KBM-7 (cell line): Measurements from ENCODE around the gene RGS9.
"Not testable (repeated sequence)": the region's sequence is repeated elsewhere in the genome, so short reads cannot be mapped to it uniquely, and the experiment has no call there.

Experiments
- DNase-seq: peaks from one replicate; pipeline ENCODE4 v3.0.0-alpha.2; 2015
- in situ Hi-C: fragments of 300-500 bp; cut with MboI; formaldehyde crosslinking; loops from 2 replicates; pipeline ENCODE4 v1.14.3; 2020; ENCODE audit warnings: low sequenced_read_pairs, low pct_unique_long_range_greater_than_20kb, mixed read lengths

RGS9 gene

DNA sequence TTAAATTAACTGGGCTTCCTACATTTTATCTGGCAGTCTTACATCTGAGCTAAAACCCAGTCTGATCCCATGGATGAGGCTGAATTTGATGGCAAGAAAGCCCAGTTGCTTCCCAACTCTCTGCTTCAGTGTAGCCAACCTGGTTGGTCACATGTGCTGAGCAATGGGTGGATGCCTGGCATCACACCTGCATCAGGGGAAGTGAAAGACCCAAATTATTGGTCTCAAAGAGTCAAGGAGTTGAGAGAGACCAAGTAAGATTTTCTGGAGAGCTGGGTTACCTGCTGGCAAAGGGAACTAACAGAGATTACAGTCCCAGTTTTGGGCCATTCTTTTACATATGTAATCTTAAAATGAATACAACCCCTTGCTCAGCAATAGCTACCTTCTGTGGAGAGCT lies 38.8 kb downstream of the RGS9 start:
- DNase-seq: no peak
- in situ Hi-C loops: loop anchor here (25.0 kb wide), 1 partner anchor 214 kb away; no protein-coding TSS in a partner anchor

DNA sequence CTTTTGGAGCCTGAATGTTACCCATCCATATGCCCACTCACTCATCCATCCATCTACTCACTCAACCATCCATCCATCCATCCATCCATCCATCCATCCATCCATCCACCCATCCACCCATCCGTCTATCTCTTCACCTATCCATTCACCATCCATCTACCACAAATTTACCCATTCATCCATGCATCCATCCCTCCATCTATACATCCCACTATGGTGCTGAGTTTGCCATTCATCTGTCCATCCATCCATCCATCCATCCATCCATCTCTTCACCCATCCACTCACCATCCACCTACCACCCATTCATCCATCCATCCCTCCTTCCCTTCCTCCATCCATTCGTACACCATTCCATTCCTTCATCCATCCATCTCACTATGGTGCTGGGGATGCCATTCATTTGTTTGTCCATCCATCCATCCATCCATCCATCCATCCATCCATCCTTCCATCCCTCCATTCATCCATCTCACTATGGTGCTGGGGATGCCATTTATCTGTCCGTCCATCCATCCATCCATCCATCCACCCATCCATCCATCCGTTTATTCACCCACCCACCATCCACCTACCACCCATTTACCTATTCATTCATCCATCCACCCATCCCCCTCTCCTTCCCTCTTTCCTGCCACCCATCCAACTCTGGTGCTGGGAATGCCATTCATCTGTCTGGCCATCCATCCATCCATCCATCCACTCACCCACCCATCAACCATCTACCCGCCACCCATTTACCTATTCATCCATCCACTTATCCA lies 39.7 kb downstream of the RGS9 start:
- DNase-seq: no peak
- in situ Hi-C loops: loop anchor here (25.0 kb wide), 1 partner anchor 215 kb away; no protein-coding TSS in a partner anchor

DNA sequence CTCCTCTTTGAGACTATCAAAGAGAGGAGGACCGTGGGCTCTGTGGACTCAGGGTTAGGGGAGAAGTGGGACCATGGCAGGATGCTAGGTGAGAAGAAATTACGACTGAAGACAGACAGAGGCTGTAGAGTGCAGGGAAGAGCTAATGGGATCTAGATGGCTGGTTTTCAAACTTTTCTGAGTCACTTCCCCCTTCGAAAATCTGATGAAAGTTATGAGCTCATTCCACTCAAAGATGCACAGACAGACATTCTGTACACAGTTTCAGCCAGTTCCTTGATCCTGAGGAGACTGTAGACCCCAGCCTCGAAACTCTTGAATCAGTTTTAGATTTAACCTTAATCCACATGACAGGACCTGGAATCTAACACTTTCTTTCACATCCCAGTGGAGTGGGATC lies 40.7 kb downstream of the RGS9 start:
- DNase-seq: peak; percentile 40
- in situ Hi-C loops: loop anchor here (25.0 kb wide), 1 partner anchor 216 kb away; no protein-coding TSS in a partner anchor

GRCh38 chr17:65180276-65180675 lies 43.1 kb downstream of the RGS9 start:
- not testable (repeated sequence) for DNase-seq
- in situ Hi-C loops: loop anchor here (25.0 kb wide), 1 partner anchor 218 kb away; no protein-coding TSS in a partner anchor

- in situ Hi-C loops: loop anchor here (25.0 kb wide), 1 partner anchor 218 kb away; no protein-coding TSS in a partner anchor
- DNase-seq: not testable (repeated sequence)
These were observed 43.6 kb downstream of the RGS9 start for GRCh38 chr17:65180752-65181236.

- in situ Hi-C loops: loop anchor here (25.0 kb wide), 1 partner anchor 219 kb away; no protein-coding TSS in a partner anchor
- peak; percentile 84 for DNase-seq
These were observed 44.3 kb downstream of the RGS9 start for GRCh38 chr17:65181237-65182061.

GRCh38 chr17:65182233-65182632 lies 45.1 kb downstream of the RGS9 start:
- in situ Hi-C loops: loop anchor here (25.0 kb wide), 1 partner anchor 220 kb away; no protein-coding TSS in a partner anchor
- peak; percentile 77 for DNase-seq

DNA sequence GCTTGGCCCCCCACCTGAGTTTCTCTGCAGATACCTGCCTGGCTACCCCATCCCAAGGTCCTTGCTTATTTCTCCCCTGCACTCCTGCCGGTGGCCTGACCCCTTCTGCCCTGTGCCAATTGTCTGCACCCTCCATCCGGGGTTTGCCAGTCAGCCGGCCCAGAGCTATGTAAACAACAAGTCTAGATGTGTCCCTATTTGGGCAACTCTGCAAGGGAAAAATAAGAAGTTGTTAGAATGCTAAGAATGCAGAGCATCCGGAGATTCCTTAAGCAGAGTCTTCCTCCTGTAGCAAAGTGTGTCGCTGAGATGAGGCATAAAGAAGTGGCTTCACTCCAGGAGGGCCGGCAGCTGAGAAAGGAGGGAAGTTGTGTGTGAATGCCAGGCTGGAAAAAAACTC lies 46.6 kb downstream of the RGS9 start:
- in situ Hi-C loops: loop anchor here (25.0 kb wide), 1 partner anchor 221 kb away; no protein-coding TSS in a partner anchor
- DNase-seq: no peak

DNA sequence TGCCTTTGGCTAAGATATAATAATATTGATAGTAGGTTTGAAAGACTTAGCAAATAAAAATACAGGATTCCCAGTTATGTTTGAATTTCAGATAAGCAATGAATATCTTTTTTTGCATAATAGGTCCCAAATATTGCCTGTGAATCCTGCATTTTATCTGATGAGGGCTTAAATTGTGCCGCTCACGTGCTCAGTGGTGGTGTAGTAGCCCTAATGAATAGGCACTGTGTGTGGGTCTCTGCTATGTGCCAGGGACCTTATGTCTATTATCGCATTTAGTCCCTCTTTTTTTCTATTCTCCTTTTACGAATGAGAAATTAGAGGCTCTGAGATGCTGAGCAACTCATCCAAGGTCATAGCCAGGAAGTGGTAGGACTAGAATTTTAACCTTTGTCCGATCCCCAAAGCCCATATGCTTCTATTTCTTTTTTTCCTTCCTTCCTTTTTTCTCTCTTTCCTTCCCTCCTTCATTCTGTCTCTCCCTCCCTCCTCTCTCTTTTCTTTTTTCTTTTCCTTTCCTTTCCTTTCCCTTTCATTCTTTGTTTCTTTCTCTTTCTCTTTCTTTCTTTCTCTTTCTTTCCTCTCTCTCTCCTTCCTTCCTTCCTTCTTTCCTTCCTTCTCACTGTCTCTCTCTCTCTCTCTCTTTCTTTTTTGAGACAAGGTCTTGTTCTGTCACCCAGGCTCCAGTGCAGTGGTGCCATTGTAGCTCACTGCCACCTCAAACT lies 47.2 kb downstream of the RGS9 start:
- in situ Hi-C loops: loop anchor here (25.0 kb wide), 1 partner anchor 222 kb away; no protein-coding TSS in a partner anchor
- DNase-seq: no peak

DNA sequence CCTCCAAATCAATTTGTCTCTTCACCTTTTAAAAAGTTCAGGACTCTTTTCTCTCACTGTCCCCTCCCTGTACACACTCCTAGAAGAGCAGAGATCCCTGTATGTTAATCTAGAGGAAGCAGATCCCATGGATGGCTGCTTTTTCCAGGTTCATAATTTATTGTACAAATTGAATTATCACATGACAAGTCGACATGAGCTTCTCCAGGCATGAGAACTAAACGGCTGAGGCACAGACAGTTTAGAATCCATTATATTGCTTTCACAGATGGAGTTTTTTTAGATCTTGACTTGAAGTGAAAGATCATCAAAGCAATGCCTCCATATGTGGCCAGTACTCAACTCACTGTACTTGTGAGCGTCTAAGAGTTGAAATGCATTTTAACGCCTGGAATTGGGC lies 47.9 kb downstream of the RGS9 start:
- in situ Hi-C loops: loop anchor here (25.0 kb wide), 1 partner anchor 223 kb away; no protein-coding TSS in a partner anchor

GRCh38 chr17:65185668-65186382 lies 48.7 kb downstream of the RGS9 start:
- no peak for DNase-seq
- in situ Hi-C loops: loop anchor here (25.0 kb wide), 1 partner anchor 224 kb away; no protein-coding TSS in a partner anchor

More for the DNA sequence above, 47.9 kb downstream of the RGS9 start:
- no peak for DNase-seq

DNA sequence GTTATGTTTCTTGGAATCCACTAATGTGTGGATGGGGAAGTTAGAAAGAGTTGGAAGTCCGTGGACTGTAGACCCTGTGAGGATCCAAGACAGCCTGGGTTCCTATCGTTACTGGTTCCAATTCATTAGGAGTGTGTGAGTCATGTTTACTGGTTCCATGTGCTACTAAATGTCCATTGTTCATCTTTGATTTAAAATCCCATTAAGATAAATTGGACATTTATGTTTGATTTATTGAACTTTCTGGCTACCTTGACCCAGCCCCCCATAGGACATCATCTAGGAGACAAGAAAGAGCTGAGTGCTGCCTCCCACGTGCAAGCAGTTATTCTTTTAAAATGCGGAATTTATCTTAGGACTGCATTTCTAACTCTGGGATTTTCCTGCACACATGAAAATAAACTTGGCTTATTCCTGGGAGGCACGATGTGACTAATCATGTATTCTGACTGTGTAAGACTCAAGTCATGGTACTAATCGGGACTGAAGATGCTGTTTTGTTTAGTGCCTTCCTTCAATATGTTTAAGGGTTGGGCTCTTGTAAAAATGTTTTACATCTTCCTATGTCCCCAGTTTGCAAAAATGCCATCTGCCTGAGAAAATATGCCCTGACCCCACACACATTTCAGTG lies 53.4 kb downstream of the RGS9 start:
- in situ Hi-C loops: loop anchor here (25.0 kb wide), 1 partner anchor 228 kb away; no protein-coding TSS in a partner anchor
- DNase-seq: no peak

GRCh38 chr17:65191811-65192740 lies 54.9 kb downstream of the RGS9 start:
- no peak for DNase-seq
- in situ Hi-C loops: loop anchor here (25.0 kb wide), 1 partner anchor 230 kb away; no protein-coding TSS in a partner anchor

GRCh38 chr17:65193305-65193704 lies 56.1 kb downstream of the RGS9 start:
- DNase-seq: no peak
- in situ Hi-C loops: loop anchor here (25.0 kb wide), 1 partner anchor 231 kb away; no protein-coding TSS in a partner anchor

- no peak for DNase-seq
- in situ Hi-C loops: loop anchor here (25.0 kb wide), 1 partner anchor 232 kb away; no protein-coding TSS in a partner anchor
These were observed 56.6 kb downstream of the RGS9 start for GRCh38 chr17:65193716-65194293.
